ENCODE data around the gene PPID.

GRCh38 chr4:158704274-158704673, 18.9 kb downstream of the PPID start:
- TF ChIP-seq TAF1 (CRISPR knock-in tag; IDR thresholded peaks at IDR 0.05), result no peak
- no peak for TF ChIP-seq MXI1 (IDR thresholded peaks at IDR 0.05; ENCODE audit: borderline replicate concordance, low read depth, low read length)
- TF ChIP-seq SMARCE1 (IDR thresholded peaks at IDR 0.05; ENCODE audit: borderline replicate concordance), result no peak
- TF ChIP-seq RBM39 (IDR thresholded peaks at IDR 0.05; ENCODE audit: low read depth, low read length, poor library complexity, severe bottlenecking), result no peak
- TF ChIP-seq CTCF (CRISPR knock-in tag; IDR thresholded peaks at IDR 0.05), result no peak
- TF ChIP-seq SP2 (CRISPR knock-in tag; IDR thresholded peaks at IDR 0.05), result no peak
- TF ChIP-seq SAFB2 (CRISPR knock-in tag; IDR thresholded peaks at IDR 0.05; ENCODE audit: borderline replicate concordance, low read depth), result no peak

Measured in HepG2 (cell line).